B cell (primary cell): ENCODE results near the gene COL4A1. TPM values are rescaled to one million over a fixed set of nuclear protein-coding genes. Genes with fewer than 3 reads are reported as not detected.

Experiments used
- ATAC-seq: fragments of 200-7000 bp; cut with Tn5 transposase; one replicate; pipeline ENCODE4 v1.10.0; 2021; ENCODE audit warnings: low read depth, mild to moderate bottlenecking, moderate number of reproducible peaks, moderate library complexity
- CTCF ChIA-PET: fragments of 350-600 bp; sonication (Branson Sonifier 250); formaldehyde crosslinking; loops from one replicate; lab custom pipeline; 2021; ENCODE audit warnings: antibody characterized with exemption, inconsistent platforms; lab: Charles Lee
- POLR2A ChIA-PET: fragments of 350-600 bp; sonication (Branson Sonifier 250); formaldehyde crosslinking; loops from one replicate; lab custom pipeline; 2021; ENCODE audit warnings: antibody characterized with exemption; lab: Charles Lee
- DNase-seq: peaks from one replicate; pipeline ENCODE4 v3.0.0; 2013
- H2AFZ ChIP-seq: 2 replicates; pipeline ENCODE4 v1.6.1; 2012; ENCODE audit warnings: mild to moderate bottlenecking, low read depth, low read length; ENCODE audit not compliant: insufficient read depth, poor library complexity, severe bottlenecking
- H3K27ac ChIP-seq, 2 donors: 1 replicate in 1 of 2; 2 replicates in 1 of 2; pipeline ENCODE4 v1.5.1; 2012 to 2013; ENCODE audit warnings: low read length in 2 of 2, mild to moderate bottlenecking in 2 of 2, moderate library complexity in 1 of 2
- H3K27me3 ChIP-seq, 4 experiments: fragments of 200-600 bp in 1 of 4; sonication (generic) in 1 of 4; replicated peaks in 1 of 4; 1 replicate in 2 of 4; 2 replicates in 2 of 4; pipeline versions ENCODE4 v1.6.1 to v1.7.0; 2013 to 2016; ENCODE audit warnings: low read length in 3 of 4, mild to moderate bottlenecking in 2 of 4, mixed read lengths in 1 of 4, moderate library complexity in 1 of 4; ENCODE audit not compliant: insufficient read depth in 4 of 4, control insufficient read depth in 3 of 4; ENCODE audit errors: control extremely low read depth in 1 of 4
- H3K36me3 ChIP-seq, 2 experiments: replicated peaks in 1 of 2; 1 replicate in 1 of 2; 2 replicates in 1 of 2; pipeline versions ENCODE4 v1.6.1 to v1.7.1; 2013; ENCODE audit warnings: low read length in 1 of 2; ENCODE audit not compliant: insufficient read depth in 2 of 2, control insufficient read depth in 1 of 2; ENCODE audit errors: control extremely low read depth in 1 of 2, extremely low read depth in 1 of 2
- H3K4me1 ChIP-seq, 2 donors: fragments of 200-600 bp in 1 of 2; sonication (generic) in 1 of 2; 1 replicate in 1 of 2; 2 replicates in 1 of 2; pipeline versions ENCODE4 v1.5.1 to v1.6.1; 2013 to 2017; ENCODE audit warnings: low read length in 2 of 2; ENCODE audit not compliant: control insufficient read depth in 2 of 2, insufficient read depth in 2 of 2
- H3K4me2 ChIP-seq: replicated peaks from 2 replicates; pipeline ENCODE3; 2012; ENCODE audit warnings: mild to moderate bottlenecking, low read depth, low read length; ENCODE audit not compliant: poor library complexity, severe bottlenecking
- H3K4me3 ChIP-seq, 5 experiments: fragments of 200-600 bp in 1 of 5; sonication (generic) in 1 of 5; 1 replicate in 3 of 5; 2 replicates in 2 of 5; pipeline versions ENCODE4 v1.5.1 to v1.7.0; 2011 to 2016; ENCODE audit warnings: low read length in 4 of 5, mild to moderate bottlenecking in 4 of 5, low read depth in 2 of 5, control low read depth in 1 of 5, moderate library complexity in 1 of 5; ENCODE audit not compliant: insufficient read depth in 1 of 5; ENCODE audit errors: control extremely low read depth in 1 of 5, extremely low read depth in 1 of 5
- H3K79me2 ChIP-seq: fragments of 200-600 bp; sonication (generic); one replicate; pipeline ENCODE4 v1.6.0; 2016; ENCODE audit warnings: low read length; ENCODE audit not compliant: control insufficient read depth, insufficient read depth
- H3K9ac ChIP-seq: fragments of 200-600 bp; sonication (generic); 2 replicates; pipeline ENCODE4 v1.6.1; 2017; ENCODE audit warnings: mild to moderate bottlenecking, low read length, moderate library complexity
- H3K9me3 ChIP-seq, 3 donors: one replicate each; pipeline versions ENCODE4 v1.6.1 to v1.7.1; 2013; ENCODE audit warnings: low read length in 2 of 3; ENCODE audit not compliant: control insufficient read depth in 2 of 3, insufficient read depth in 1 of 3; ENCODE audit errors: control extremely low read depth in 1 of 3
- H4K20me1 ChIP-seq: 2 replicates; pipeline ENCODE4 v1.6.0; 2012; ENCODE audit warnings: mild to moderate bottlenecking, low read length; ENCODE audit not compliant: insufficient read depth, control insufficient read depth, poor library complexity, severe bottlenecking
- H3K27ac Mint-ChIP-seq: one replicate; pipeline ENCODE4 v1.8.0; 2021; ENCODE audit warnings: mixed read lengths
- H3K27me3 Mint-ChIP-seq: one replicate; pipeline ENCODE4 v1.8.0; 2021; ENCODE audit warnings: mixed read lengths
- H3K4me1 Mint-ChIP-seq: one replicate; pipeline ENCODE4 v1.8.0; 2021; ENCODE audit warnings: mixed read lengths
- H3K4me3 Mint-ChIP-seq: one replicate; pipeline ENCODE4 v1.8.0; 2021; ENCODE audit warnings: mixed read lengths
- H3K9me3 Mint-ChIP-seq: one replicate; pipeline ENCODE4 v1.8.0; 2022; ENCODE audit warnings: mixed read lengths; ENCODE audit not compliant: insufficient read depth
- CTCF ChIP-seq: fragments of 200-600 bp; IDR thresholded peaks from one replicate; pipeline ENCODE4 v1.8.0; 2022; ENCODE audit warnings: antibody characterized with exemption, mild to moderate bottlenecking
- EZH2 ChIP-seq: IDR thresholded peaks from 2 replicates; pipeline ENCODE4 v1.6.1; 2012; ENCODE audit warnings: borderline replicate concordance, low read depth, mild to moderate bottlenecking, moderate library complexity, low read length; ENCODE audit not compliant: insufficient read depth, poor library complexity, severe bottlenecking
- WGBS: methylation state at CpG from one replicate; pipeline ENCODE4 v1.1.5; 2013; ENCODE audit warnings: missing lambda C conversion rate; ENCODE audit not compliant: insufficient coverage; 5-methylcytosine and 5-hydroxymethylcytosine counted together
- intact Hi-C: fragments of 100-400 bp; cut with micrococcal nuclease; formaldehyde crosslinking; loops from one replicate; pipeline ENCODE4 v1.10.0; 2022
- polyA plus RNA-seq: library from polyadenylated mRNA; depleted of rRNA; stranded (reverse); fragments of >200 nt; gene quantifications from 2 replicates; pipeline ENCODE4 v1.2.3, GENCODE V29; 2012
- total RNA-seq, 2 donors: library from RNA; stranded (reverse); fragments of 120-200 nt in 1 of 2; gene quantifications; 1 replicate in 1 of 2; 2 replicates in 1 of 2; pipeline versions ENCODE4 v1.2.3 to v1.2.4, GENCODE V29; 2013 to 2022

COL4A1 gene
- total and polyA plus RNA-seq, 2 donors (not counting 1 experiment from before 2014, with no cell fraction given): not detected

GRCh38 chr13:110311443-110312338, 4.7 kb upstream of the COL4A1 start:
- Histone ChIP-seq H2AFZ (no peak overlapping the region), H3K27me3 (peaks cover 0 to 48% (median 7%) of the 10 kb centered on the region in 4 experiments), H3K9me3 (peaks cover 0 to 7% (median 0%) of the 10 kb centered on the region in 3 donors), H3K4me3 (no peak overlapping the region), H4K20me1 (no peaks in the 10 kb centered on the region), H3K79me2 (no peaks in the 10 kb centered on the region), H3K27ac (no peak overlapping the region), H3K36me3 (no peaks in the 10 kb centered on the region), H3K4me2 (no peak overlapping the region), H3K9ac (no peak overlapping the region), H3K4me1 (no peaks in the 10 kb centered on the region)
- CTCF ChIA-PET: no interaction called here
- no peak for DNase-seq
- H3K27me3 Mint-ChIP-seq: peaks cover 52% of the 10 kb centered on the region
- POLR2A ChIA-PET: no interaction called here
- no peaks in the 10 kb centered on the region for H3K9me3 Mint-ChIP-seq
- no peak overlapping the region for H3K4me3 Mint-ChIP-seq
- ATAC-seq: no peak
- no peak overlapping the region for H3K27ac Mint-ChIP-seq
- intact Hi-C loops: no loop called here
- no peaks in the 10 kb centered on the region for H3K4me1 Mint-ChIP-seq
- TF ChIP-seq CTCF: no peak
- 40% methylated on average over 23 of the region's 30 CpGs for WGBS

- Histone ChIP-seq H3K4me2 (no peak overlapping the region), H3K36me3 (no peaks in the 10 kb centered on the region), H3K79me2 (no peaks in the 10 kb centered on the region), H3K27me3 (peaks cover 0 to 51% (median 8%) of the 10 kb centered on the region in 4 experiments), H3K4me3 (no peak overlapping the region), H3K27ac (no peak overlapping the region), H4K20me1 (no peaks in the 10 kb centered on the region), H3K9ac (no peak overlapping the region), H3K9me3 (peaks cover 0 to 7% (median 0%) of the 10 kb centered on the region in 3 donors), H2AFZ (no peak overlapping the region), H3K4me1 (no peaks in the 10 kb centered on the region)
- POLR2A ChIA-PET: no interaction called here
- no peaks in the 10 kb centered on the region for H3K9me3 Mint-ChIP-seq
- ATAC-seq (no peak), DNase-seq (no peak)
- intact Hi-C loops: no loop called here
- TF ChIP-seq EZH2: no peak
- TF ChIP-seq CTCF: no peak
- no peak overlapping the region for H3K27ac Mint-ChIP-seq
- peaks cover 54% of the 10 kb centered on the region for H3K27me3 Mint-ChIP-seq
- CTCF ChIA-PET: no interaction called here
- no peaks in the 10 kb centered on the region for H3K4me1 Mint-ChIP-seq
- H3K4me3 Mint-ChIP-seq: no peak overlapping the region
- WGBS: 64% methylated on average over 7 of the region's 14 CpGs
Measured at GRCh38 chr13:110310541-110311442, 3.8 kb upstream of the COL4A1 start.
